ENCODE measurements around the gene HIPK4. TPM values are rescaled to one million over a fixed set of nuclear protein-coding genes. Genes with fewer than 3 reads are reported as not detected.

HIPK4 gene
- total and polyA plus RNA-seq, 9 of the 15 experiments (the other 6 are each of a cell fraction or from before 2014, with no cell fraction given), result 0.06 to 0.09 TPM; not detected in 7

- TF ChIP-seq BMI1 (IDR thresholded peaks at IDR 0.05; ENCODE audit: low read length) (no peak), SFPQ (IDR thresholded peaks at IDR 0.05; ENCODE audit: low read depth, low read length) (no peak), HMGXB4 (CRISPR knock-in tag; IDR thresholded peaks at IDR 0.05) (no peak), PBX2 (CRISPR knock-in tag; IDR thresholded peaks at IDR 0.05; ENCODE audit: low read depth) (no peak), PBX2 (tag; conservative IDR thresholded peaks at IDR 0.05; ENCODE audit: low read depth) (no peak), ZNF184 (CRISPR knock-in tag; IDR thresholded peaks at IDR 0.05) (no peak), KLF16 (IDR thresholded peaks at IDR 0.05) (no peak; the same call in 1 of the 2 replicates), ELK1 (CRISPR knock-in tag; IDR thresholded peaks at IDR 0.05) (no peak), ZNF398 (CRISPR knock-in tag; IDR thresholded peaks at IDR 0.05) (no peak), SRSF3 (IDR thresholded peaks at IDR 0.05; ENCODE audit: insufficient read depth, low read length) (no peak), ZNF707 (CRISPR knock-in tag; conservative IDR thresholded peaks at IDR 0.05) (no peak), ADNP (tag; IDR thresholded peaks at IDR 0.05) (no peak), DDX20 (tag; IDR thresholded peaks at IDR 0.05; ENCODE audit: low read depth) (no peak), ZNF212 (CRISPR knock-in tag; IDR thresholded peaks at IDR 0.05) (no peak), MCM2 (IDR thresholded peaks at IDR 0.05; ENCODE audit: low read depth) (no peak), EP400 (IDR thresholded peaks at IDR 0.05) (no peak), ZNF384 (IDR thresholded peaks at IDR 0.05; ENCODE audit: low read depth, low read length) (no peak), POLR2G (IDR thresholded peaks at IDR 0.05; ENCODE audit: low read depth, low read length) (no peak), ZNF274 (IDR thresholded peaks at IDR 0.05; ENCODE audit: borderline replicate concordance, low read depth, low read length) (no peak), DACH1 (IDR thresholded peaks at IDR 0.05; ENCODE audit: partially characterized antibody) (no peak), ZNF197 (CRISPR knock-in tag; IDR thresholded peaks at IDR 0.05; ENCODE audit: low read depth) (no peak)
Observed at GRCh38 chr19:40363069-40363468, 26.9 kb downstream of the HIPK4 start (continued).

All from K562 (cell line).